ENCODE measurements around the gene RIC8B.

Gene RIC8B

GRCh38 chr12:106855221-106855758, 80.8 kb downstream of the RIC8B start:
- in situ Hi-C loops (cut with HindIII; ENCODE audit: low sequenced_read_pairs) = no loop called here
- no peak overlapping the region for H3K4me3 ChIP-seq (ENCODE audit: low read depth, low read length)
- no peak for TF ChIP-seq CTCF (IDR thresholded peaks at IDR 0.05; ENCODE audit: low read depth, low read length)
- no peak for DNase-seq (ENCODE audit: low read depth, low spot score)

- in situ Hi-C loops (cut with HindIII; ENCODE audit: low sequenced_read_pairs) = no loop called here
- H3K4me3 ChIP-seq (ENCODE audit: low read depth, low read length) = no peak overlapping the region
- no peak for TF ChIP-seq CTCF (IDR thresholded peaks at IDR 0.05; ENCODE audit: low read depth, low read length)
- DNase-seq (ENCODE audit: low read depth, low spot score) = peak; percentile 42
Observed at GRCh38 chr12:106861984-106862916, 87.8 kb downstream of the RIC8B start.

- TF ChIP-seq CTCF (IDR thresholded peaks at IDR 0.05; ENCODE audit: low read depth, low read length) = no peak
- no peak overlapping the region for H3K4me3 ChIP-seq (ENCODE audit: low read depth, low read length)
- in situ Hi-C loops (cut with HindIII; ENCODE audit: low sequenced_read_pairs) = no loop called here
- no peak for DNase-seq (ENCODE audit: low read depth, low spot score)
Observed at GRCh38 chr12:106863189-106863588, 88.7 kb downstream of the RIC8B start.

GRCh38 chr12:106865683-106866082, 91.2 kb downstream of the RIC8B start:
- H3K4me3 ChIP-seq (ENCODE audit: low read depth, low read length) = no peak overlapping the region
- no peak for TF ChIP-seq CTCF (IDR thresholded peaks at IDR 0.05; ENCODE audit: low read depth, low read length)
- DNase-seq (ENCODE audit: low read depth, low spot score) = no peak
- in situ Hi-C loops (cut with HindIII; ENCODE audit: low sequenced_read_pairs) = no loop called here

- DNase-seq (ENCODE audit: low read depth, low spot score) = peak; percentile 41
- in situ Hi-C loops (cut with HindIII; ENCODE audit: low sequenced_read_pairs) = no loop called here
- no peak for TF ChIP-seq CTCF (IDR thresholded peaks at IDR 0.05; ENCODE audit: low read depth, low read length)
- no peak overlapping the region for H3K4me3 ChIP-seq (ENCODE audit: low read depth, low read length)
Observed at GRCh38 chr12:106866426-106867080, 92.1 kb downstream of the RIC8B start.

- DNase-seq (ENCODE audit: low read depth, low spot score) = no peak
- no peak for TF ChIP-seq CTCF (IDR thresholded peaks at IDR 0.05; ENCODE audit: low read depth, low read length)
- H3K4me3 ChIP-seq (ENCODE audit: low read depth, low read length) = no peak overlapping the region
- in situ Hi-C loops (cut with HindIII; ENCODE audit: low sequenced_read_pairs) = no loop called here
Observed at GRCh38 chr12:106867651-106868050, 93.2 kb downstream of the RIC8B start.
